GM19455 (cell line): Measurements from ENCODE around the gene MSANTD3.
A peak's percentile ranks its signal among the peaks of the same experiment; 100 is the strongest.
"Not testable (repeated sequence)": the region's sequence is repeated elsewhere in the genome, so short reads cannot be mapped to it uniquely, and the experiment has no call there.

ENCODE experiments used
- ATAC-seq: cut with Tn5 transposase; IDR thresholded peaks from one replicate; pipeline ENCODE4 v1.9.1; 2021; ENCODE audit not compliant: unreplicated experiment

Gene MSANTD3

DNA sequence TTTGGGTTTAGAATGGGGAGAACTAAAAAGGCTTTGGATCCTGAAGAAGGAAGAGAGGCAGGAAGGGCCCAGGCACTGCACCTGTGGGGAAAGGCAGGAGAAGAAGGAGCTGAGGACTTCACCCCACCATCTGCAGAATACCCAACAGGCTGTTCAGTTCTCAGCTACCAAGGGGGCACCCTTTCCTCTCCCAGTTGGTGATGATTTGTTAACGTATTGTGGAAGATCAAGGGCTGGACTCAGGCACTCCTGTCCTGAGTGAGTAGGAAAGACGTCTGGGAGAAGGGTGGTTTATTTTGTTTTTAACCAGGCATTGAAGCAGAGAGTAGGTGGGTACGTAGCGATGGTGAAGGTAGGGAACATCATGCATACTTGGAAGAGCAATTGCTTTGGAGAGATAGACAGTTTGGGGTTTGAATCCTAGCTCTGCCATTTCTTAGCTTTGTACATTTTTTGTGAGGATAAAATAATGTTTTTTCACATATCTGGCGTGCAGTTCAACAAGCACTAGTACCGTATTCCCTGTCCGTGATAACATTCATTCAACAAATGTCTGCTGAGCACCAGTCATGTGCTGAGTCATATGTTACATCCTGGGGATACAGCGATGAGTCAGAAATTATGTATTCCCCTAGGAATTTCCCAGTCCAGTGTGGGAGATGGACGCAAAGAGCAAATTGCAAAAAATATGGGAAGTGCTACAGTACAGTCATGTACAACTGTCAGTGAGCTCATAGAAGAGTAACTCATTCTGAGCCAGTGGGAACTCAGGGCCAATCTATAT lies 2.1 kb downstream of the MSANTD3 start:
- no peak for ATAC-seq

- no peak for ATAC-seq
Observed at GRCh38 chr9:100430286-100430940, 3.5 kb downstream of the MSANTD3 start.

- ATAC-seq = no peak
Observed at GRCh38 chr9:100431886-100432285, 4.9 kb downstream of the MSANTD3 start.

- no peak for ATAC-seq
Observed at GRCh38 chr9:100432736-100433135, 5.8 kb downstream of the MSANTD3 start.

GRCh38 chr9:100436571-100436970 lies 9.6 kb downstream of the MSANTD3 start:
- ATAC-seq = no peak

GRCh38 chr9:100437860-100438805 lies 11.2 kb downstream of the MSANTD3 start:
- ATAC-seq = peak; percentile 67

- ATAC-seq = no peak
Observed at GRCh38 chr9:100440071-100440470, 13.1 kb downstream of the MSANTD3 start.

- ATAC-seq = not testable (repeated sequence)
Observed at GRCh38 chr9:100440487-100440886, 13.5 kb downstream of the MSANTD3 start.

- ATAC-seq = no peak
Observed at GRCh38 chr9:100441911-100442361, 15.0 kb downstream of the MSANTD3 start.

DNA sequence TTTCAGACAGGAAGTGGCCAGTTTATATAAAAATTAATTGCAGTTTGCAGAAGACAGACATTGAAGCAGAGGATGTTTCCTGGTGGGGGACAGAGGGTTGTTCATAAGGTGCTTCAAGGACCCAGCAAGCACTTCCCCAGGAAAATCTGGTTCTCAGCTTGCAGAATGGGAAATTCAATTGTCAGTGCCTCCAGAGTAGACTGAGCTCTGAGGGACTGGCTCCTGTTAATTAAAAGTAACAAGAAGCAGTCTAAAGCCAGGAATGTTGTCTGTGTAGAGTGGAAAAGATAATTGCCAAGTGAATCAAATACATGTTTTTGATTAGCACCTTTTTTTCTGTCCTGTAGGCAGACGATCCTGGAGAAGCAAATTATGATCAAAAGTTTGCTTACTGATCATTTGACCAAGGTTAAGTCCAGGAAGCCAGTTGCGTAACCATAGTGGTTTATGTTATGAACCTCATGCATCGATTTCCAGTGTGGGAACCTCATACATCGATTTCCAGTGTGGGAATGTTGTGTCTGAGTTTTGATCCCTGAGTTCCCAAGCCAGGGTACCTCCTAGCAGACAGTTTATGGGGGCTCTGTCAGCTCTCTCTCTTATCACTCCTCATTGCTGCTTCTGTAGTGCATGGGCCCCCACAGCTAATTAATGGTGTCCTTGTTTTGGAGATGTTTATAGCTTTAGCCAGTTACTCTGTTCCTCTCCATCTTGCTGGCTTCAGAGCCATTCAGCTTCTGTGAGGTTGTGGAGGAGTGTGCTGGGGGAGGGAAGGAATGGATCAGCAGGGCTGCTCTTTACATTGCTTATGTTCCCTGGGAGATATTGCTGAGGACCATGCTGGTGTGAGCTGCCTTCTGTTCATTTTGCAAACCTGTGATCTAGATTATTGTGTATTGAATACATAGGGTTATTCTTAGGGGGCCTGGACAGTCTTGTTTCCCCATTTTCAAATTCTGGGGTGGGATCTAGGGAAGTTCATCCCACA lies 17.1 kb downstream of the MSANTD3 start:
- ATAC-seq = no peak

GRCh38 chr9:100445161-100445902 lies 18.4 kb downstream of the MSANTD3 start:
- no peak for ATAC-seq

DNA sequence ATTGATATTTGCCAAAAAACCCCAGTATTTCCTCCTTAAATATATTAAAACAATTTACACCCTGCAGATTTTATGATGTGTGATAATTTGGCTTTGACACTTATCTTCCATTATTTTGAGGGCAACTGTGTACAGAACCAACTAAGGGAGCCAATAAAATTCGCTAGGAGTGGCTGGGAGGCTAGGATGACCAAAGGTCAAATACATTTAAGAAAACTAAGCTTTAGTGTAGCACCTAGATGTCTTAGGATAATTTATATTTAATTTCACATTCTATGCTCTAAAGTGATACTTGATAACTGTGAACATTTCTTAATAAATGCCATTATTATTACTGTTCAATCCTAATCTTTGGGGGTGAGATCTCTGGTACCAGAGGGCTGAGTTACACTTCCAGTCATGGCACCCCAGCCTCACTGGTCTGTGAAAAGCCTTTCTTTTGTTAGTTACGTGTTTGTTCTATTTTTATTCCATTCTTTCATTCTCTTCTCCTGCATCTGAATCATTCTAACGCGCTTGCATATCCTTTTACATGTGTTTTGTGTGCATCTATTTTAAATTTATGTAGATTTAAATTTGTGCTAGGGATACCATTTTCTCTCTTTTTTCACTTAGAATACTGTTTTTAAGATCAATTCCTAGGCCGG lies 19.1 kb downstream of the MSANTD3 start:
- no peak for ATAC-seq

DNA sequence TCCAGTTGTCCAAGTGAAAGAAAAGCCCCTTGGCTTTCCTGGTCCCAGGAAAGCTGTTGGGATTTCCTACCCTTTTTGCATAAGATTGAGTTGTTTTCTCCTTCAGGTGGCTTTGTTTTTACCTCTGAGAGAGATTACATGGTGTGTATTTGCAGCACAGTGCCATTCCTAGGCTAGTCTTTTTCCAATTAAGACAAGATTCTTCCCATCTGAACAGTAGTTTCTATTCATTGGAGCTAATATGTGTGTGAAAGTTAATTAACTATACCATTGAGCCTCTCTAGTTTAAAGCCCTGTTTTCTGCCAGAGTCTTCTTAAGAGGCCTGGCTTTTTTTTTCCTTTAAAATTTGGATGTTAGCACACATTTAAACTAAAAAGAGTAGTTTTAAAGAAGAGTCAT lies 20.1 kb downstream of the MSANTD3 start:
- no peak for ATAC-seq

DNA sequence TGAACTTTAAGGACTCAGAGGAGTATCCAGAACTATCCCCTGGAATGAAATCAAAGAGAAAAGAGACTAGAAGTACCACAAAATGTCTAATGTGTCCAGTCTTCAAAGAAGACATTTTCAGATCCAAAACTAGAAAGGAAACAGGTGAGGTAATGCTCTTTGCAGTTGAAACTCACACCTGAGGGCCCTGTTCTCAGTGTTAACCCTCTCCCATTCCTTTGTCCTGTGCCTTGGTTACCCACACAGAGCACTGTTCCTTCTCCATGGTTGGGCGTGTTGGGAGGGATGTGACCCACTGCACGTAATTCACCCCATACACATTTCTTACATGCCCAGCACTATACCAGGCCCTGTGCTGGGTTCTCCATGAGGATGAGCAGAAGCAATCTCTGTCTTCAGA lies 21.3 kb downstream of the MSANTD3 start:
- ATAC-seq = no peak

DNA sequence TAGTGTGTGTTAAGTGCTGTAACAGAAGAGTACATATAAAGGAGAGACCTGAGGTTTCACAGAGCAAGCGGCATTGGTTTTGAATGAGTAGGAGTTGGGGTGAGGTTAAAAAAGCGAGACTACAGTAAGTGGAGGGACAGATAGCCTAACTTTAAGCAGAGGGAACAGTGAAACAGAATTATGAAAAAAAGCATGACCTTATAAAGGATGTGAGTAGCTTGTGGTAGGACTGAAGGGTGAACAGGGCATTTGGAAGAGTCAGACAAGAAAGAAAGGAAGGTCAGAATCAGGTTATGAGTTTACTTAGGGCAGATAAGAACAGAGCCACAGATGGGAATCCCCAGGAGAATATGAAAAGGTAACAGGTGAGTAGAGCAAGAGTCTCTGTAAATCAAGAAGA lies 22.5 kb downstream of the MSANTD3 start:
- no peak for ATAC-seq

DNA sequence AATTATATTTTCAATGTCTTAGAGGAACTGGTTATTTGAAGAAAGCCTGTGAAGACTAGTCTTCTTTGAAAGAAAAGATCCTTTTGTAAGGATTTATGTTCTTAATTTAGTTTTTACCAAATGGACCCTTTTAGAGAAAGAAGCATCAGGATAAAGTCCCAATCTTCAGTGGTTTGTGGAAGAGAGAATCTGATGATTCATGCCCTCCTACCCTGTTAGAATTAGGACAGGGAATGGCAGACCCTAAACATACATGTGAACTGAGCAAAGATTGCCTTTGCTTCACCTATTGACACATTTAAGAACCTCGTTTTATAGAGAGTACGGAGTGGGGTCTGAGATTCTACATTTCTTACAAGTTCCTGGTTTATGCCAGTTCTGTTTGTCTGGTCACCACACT lies 26.0 kb downstream of the MSANTD3 start:
- no peak for ATAC-seq

DNA sequence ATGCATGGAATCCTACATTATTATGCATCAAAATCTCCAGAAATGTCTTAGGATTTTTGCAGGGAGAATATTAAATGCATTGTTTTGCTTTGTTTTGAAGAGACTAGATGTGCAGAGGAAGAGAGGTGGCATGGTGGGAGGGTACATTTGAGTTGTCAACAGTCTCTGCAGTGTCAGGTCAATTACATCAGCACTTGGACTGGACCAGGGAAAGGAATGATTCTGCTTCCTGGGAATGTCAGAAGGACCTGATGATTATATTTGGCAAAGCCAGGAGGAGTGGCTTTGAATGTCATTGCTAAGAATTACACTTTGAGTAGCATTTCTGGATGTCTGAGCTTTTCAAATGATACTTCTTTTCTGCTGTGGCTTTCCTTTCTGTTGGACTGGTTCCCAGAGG lies 28.5 kb downstream of the MSANTD3 start:
- ATAC-seq = no peak

- ATAC-seq = no peak
Observed at GRCh38 chr9:100457517-100457916, 30.6 kb downstream of the MSANTD3 start.

DNA sequence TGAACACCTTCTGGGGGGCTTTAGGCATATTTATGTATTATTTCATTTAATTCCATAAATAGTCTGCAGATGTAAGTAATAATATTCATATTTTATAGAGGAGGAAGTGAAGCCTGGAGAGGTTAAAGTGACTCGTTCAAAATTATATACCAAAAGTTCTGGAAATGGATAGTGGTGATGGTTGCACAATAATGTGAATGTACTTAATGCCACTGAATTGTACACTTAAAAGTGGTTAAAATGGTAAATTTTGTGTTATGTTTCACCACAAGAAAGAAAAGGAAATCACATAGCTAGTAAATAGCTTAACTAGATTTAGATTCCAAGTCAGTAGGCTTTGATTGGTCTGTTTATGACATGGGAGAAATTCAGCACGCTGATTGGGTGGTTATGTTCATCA lies 33.0 kb downstream of the MSANTD3 start:
- no peak for ATAC-seq
